ENCODE data around the gene SLC18A3. TPM values are rescaled to one million over a fixed set of nuclear protein-coding genes. Genes with fewer than 3 reads are reported as not detected.

The SLC18A3 gene
- total RNA-seq, 1 experiment from 2014 or later = not detected

DNA sequence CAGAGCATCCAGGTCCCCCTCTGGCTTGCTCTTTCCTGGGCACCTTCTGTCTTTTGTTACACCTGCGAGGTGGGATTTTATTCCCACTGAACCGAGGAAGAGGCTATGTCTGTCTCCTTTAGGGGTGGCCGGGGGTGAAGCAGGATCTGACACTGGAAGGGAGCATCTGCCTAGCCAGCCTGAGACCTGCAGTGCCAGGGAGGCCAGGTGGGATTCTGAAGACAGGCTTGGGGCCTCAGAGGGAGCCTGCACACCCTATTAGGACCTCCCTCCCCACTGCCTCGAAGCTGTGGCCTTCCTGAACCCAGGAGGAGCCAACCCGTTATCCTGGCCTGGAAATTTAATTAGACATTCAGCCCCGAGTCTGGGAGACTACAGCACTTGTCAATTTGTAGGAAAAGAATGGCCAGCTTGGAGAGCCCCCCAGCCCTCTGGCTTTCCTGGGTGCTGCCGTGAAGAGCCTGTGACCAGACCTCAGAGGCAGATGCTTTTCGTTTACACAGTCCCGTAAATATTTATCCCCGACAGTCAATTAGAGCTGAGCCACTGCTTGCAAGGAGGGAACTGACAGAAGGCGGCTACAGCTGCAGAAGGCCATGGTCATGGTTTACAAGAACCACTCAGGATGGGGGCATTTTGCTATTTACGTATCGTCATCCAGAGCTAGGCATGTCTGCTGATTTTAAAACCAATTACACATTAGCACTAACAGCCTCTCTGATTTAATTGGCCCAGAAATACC is 23.4 kb downstream of the SLC18A3 start:
- Histone ChIP-seq H3K9me3 (ENCODE audit: low read length) (no peaks in the 10 kb centered on the region), H3F3A (ENCODE audit: low read length, unreplicated experiment) (no peaks in the 10 kb centered on the region), H4K20me1 (ENCODE audit: low read length) (no peaks in the 10 kb centered on the region; the same call in 1 of the 2 replicates), H2AFZ (ENCODE audit: low read length) (no peak overlapping the region), H3K4me1 (ENCODE audit: insufficient read depth, low read length) (peaks cover 5% of the 10 kb centered on the region; the same call in 1 of the 2 replicates), H3K4me2 (ENCODE audit: low read length) (no peak overlapping the region), H3K9ac (ENCODE audit: low read length) (no peak overlapping the region), H3K27ac (ENCODE audit: low read length) (no peak overlapping the region), H3K9me2 (replicated peaks; ENCODE audit: low read length) (no peaks in the 10 kb centered on the region), H3K79me2 (ENCODE audit: low read length) (no peaks in the 10 kb centered on the region), H3K27me3 (ENCODE audit: low read length) (peaks cover 79% of the 10 kb centered on the region), H3K36me3 (ENCODE audit: low read depth, low read length) (no peaks in the 10 kb centered on the region), H3K4me3 (ENCODE audit: low read length) (no peak overlapping the region)
- TF ChIP-seq, protein P1, sequence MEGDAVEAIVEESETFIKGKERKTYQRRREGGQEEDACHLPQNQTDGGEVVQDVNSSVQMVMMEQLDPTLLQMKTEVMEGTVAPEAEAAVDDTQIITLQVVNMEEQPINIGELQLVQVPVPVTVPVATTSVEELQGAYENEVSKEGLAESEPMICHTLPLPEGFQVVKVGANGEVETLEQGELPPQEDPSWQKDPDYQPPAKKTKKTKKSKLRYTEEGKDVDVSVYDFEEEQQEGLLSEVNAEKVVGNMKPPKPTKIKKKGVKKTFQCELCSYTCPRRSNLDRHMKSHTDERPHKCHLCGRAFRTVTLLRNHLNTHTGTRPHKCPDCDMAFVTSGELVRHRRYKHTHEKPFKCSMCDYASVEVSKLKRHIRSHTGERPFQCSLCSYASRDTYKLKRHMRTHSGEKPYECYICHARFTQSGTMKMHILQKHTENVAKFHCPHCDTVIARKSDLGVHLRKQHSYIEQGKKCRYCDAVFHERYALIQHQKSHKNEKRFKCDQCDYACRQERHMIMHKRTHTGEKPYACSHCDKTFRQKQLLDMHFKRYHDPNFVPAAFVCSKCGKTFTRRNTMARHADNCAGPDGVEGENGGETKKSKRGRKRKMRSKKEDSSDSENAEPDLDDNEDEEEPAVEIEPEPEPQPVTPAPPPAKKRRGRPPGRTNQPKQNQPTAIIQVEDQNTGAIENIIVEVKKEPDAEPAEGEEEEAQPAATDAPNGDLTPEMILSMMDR (conservative IDR thresholded peaks at IDR 0.05; ENCODE audit: low read depth, low read length) = no peak
- TF ChIP-seq EZH2phosphoT487 (IDR thresholded peaks at IDR 0.05; ENCODE audit: borderline replicate concordance, low read length) (no peak), EZH2 (IDR thresholded peaks at IDR 0.05; ENCODE audit: low read length, unreplicated experiment) (no peak)
- ChIA-PET CTCF (no interaction called here), POLR2A (ENCODE audit: unreplicated experiment) (no interaction called here)
- no TSS peak for BruUV-seq (replicated peaks)
- ATAC-seq (no peak; the same call in 1 of the 2 replicates), DNase-seq (no peak)
- intact Hi-C loops (cut with micrococcal nuclease) = no loop called here

DNA sequence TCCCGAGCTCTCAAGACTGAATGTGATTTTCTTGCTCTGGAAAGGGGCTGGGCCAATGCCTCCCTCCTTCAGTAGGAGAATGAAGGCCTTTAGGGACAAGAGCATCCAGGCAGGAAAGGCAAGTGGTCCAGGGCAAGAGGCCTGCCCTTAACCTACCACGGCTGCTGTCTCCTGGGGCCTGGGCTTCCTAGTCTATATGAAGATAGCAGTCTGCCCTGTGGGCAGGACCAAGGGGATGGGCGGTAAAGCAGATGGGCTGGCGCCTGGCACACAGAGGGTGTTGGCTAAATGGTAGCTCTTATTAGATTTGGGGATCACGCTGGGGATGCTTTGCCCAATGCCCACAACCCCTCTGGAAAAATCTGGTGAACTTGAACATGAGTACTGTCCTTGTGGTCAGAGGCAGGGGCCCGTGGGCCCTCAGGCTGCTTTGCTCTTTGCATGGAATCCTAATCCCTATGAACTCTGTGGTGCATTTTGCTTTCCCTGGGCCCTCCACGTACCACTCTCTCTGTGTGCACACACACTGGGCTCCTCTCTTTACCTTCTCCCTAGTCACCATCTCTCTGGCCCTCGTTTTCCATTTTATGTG is 24.1 kb downstream of the SLC18A3 start:
- ChIA-PET POLR2A (ENCODE audit: unreplicated experiment) (no interaction called here), CTCF (no interaction called here)
- Histone ChIP-seq H4K20me1 (ENCODE audit: low read length) (no peaks in the 10 kb centered on the region; the same call in 1 of the 2 replicates), H3K79me2 (ENCODE audit: low read length) (no peaks in the 10 kb centered on the region), H2AFZ (ENCODE audit: low read length) (no peak overlapping the region), H3K9me2 (replicated peaks; ENCODE audit: low read length) (no peaks in the 10 kb centered on the region), H3K36me3 (ENCODE audit: low read depth, low read length) (no peaks in the 10 kb centered on the region), H3K4me2 (ENCODE audit: low read length) (no peak overlapping the region), H3F3A (ENCODE audit: low read length, unreplicated experiment) (no peaks in the 10 kb centered on the region), H3K27me3 (ENCODE audit: low read length) (peaks cover 85% of the 10 kb centered on the region), H3K27ac (ENCODE audit: low read length) (no peak overlapping the region), H3K9ac (ENCODE audit: low read length) (no peak overlapping the region), H3K4me1 (ENCODE audit: insufficient read depth, low read length) (peaks cover 5% of the 10 kb centered on the region; the same call in 1 of the 2 replicates), H3K4me3 (ENCODE audit: low read length) (no peak overlapping the region), H3K9me3 (ENCODE audit: low read length) (no peaks in the 10 kb centered on the region)
- BruUV-seq (replicated peaks) = no TSS peak
- intact Hi-C loops (cut with micrococcal nuclease) = no loop called here
- no peak for DNase-seq
- TF ChIP-seq EZH2phosphoT487 (IDR thresholded peaks at IDR 0.05; ENCODE audit: borderline replicate concordance, low read length) (no peak), EZH2 (IDR thresholded peaks at IDR 0.05; ENCODE audit: low read length, unreplicated experiment) (no peak)
- TF ChIP-seq, protein P1 (conservative IDR thresholded peaks at IDR 0.05; ENCODE audit: low read depth, low read length) = no peak
- no peak for ATAC-seq

DNA sequence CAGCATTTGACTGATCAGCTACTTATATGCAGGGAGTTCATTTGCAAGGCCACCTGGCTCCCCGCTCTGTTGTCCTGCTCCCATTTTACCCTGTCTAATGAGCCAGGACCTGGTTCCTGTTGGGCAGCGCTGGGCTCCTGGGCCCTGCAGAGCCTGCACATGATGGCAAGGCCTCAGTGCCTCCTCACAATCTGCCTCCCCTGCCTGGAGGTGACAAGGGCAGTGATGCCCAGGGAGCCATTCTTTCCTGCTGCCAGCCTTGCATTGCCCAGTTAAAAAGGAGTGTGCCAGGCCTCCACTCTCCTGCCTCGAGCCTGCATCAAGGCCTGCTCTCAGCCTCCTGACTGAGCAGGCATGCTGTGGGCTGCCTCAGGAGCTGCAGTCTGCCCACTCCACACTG is 32.2 kb downstream of the SLC18A3 start:
- H3K27me3 ChIP-seq (ENCODE audit: low read length) = peaks cover 96% of the 10 kb centered on the region
- H4K20me1 ChIP-seq (ENCODE audit: low read length) = no peaks in the 10 kb centered on the region
- no peaks in the 10 kb centered on the region for H3K9me2 ChIP-seq (replicated peaks; ENCODE audit: low read length)
- H3K4me3 ChIP-seq (ENCODE audit: low read length) = no peak overlapping the region
- POLR2A ChIA-PET (ENCODE audit: unreplicated experiment) = no interaction called here
- H3K9me3 ChIP-seq (ENCODE audit: low read length) = no peaks in the 10 kb centered on the region
- no peak overlapping the region for H3K9ac ChIP-seq (ENCODE audit: low read length)
- TF ChIP-seq EZH2phosphoT487 (IDR thresholded peaks at IDR 0.05; ENCODE audit: borderline replicate concordance, low read length) (no peak), EZH2 (IDR thresholded peaks at IDR 0.05; ENCODE audit: low read length, unreplicated experiment) (no peak)
- TF ChIP-seq, protein P1 (conservative IDR thresholded peaks at IDR 0.05; ENCODE audit: low read depth, low read length) = no peak
- no peak overlapping the region for H2AFZ ChIP-seq (ENCODE audit: low read length)
- no peaks in the 10 kb centered on the region for H3K4me1 ChIP-seq (ENCODE audit: insufficient read depth, low read length)
- H3K27ac ChIP-seq (ENCODE audit: low read length) = no peak overlapping the region
- no peak overlapping the region for H3K4me2 ChIP-seq (ENCODE audit: low read length)
- intact Hi-C loops (cut with micrococcal nuclease) = no loop called here
- H3K79me2 ChIP-seq (ENCODE audit: low read length) = no peaks in the 10 kb centered on the region
- H3K36me3 ChIP-seq (ENCODE audit: low read depth, low read length) = no peaks in the 10 kb centered on the region
- DNase-seq = no peak
- no peak for ATAC-seq
- no peaks in the 10 kb centered on the region for H3F3A ChIP-seq (ENCODE audit: low read length, unreplicated experiment)
- CTCF ChIA-PET = interaction anchor here (0.9 kb wide), 1 partner anchor 235 kb away, joined by 3 read pairs; no protein-coding TSS in a partner anchor
- BruUV-seq (replicated peaks) = no TSS peak

All from PC-3 (cell line).